Neuronal stem cell (in vitro differentiated cells): ENCODE results near the gene MORN5.
A peak's percentile ranks its signal among the peaks of the same experiment; 100 is the strongest.

Experiments used
- DNase-seq: peaks from one replicate; pipeline ENCODE4 v3.0.0-alpha.2; 2013; ENCODE audit warnings: low spot score
- H2AFZ ChIP-seq: one replicate; pipeline ENCODE4 v1.6.1; 2013; ENCODE audit warnings: mild to moderate bottlenecking, low read length, inconsistent platforms
- H2AK5ac ChIP-seq: 2 replicates; pipeline ENCODE4 v1.6.1; 2013; ENCODE audit warnings: low read depth, mild to moderate bottlenecking, inconsistent platforms, low read length, moderate library complexity, mixed read lengths
- H2BK120ac ChIP-seq: 2 replicates; pipeline ENCODE4 v1.6.1; 2013; ENCODE audit warnings: low read depth, mild to moderate bottlenecking, inconsistent platforms, low read length, moderate library complexity, mixed read lengths
- H2BK12ac ChIP-seq: one replicate; pipeline ENCODE4 v1.6.1; 2013; ENCODE audit warnings: low read length, inconsistent platforms
- H2BK15ac ChIP-seq: 2 replicates; pipeline ENCODE4 v1.6.1; 2013; ENCODE audit warnings: mild to moderate bottlenecking, low read length, inconsistent platforms, mixed read lengths
- H2BK5ac ChIP-seq: one replicate; pipeline ENCODE4 v1.6.1; 2013; ENCODE audit warnings: inconsistent platforms, mild to moderate bottlenecking, low read length, moderate library complexity
- H3K14ac ChIP-seq: one replicate; pipeline ENCODE4 v1.6.1; 2013; ENCODE audit warnings: low read length, inconsistent platforms
- H3K18ac ChIP-seq: 2 replicates; pipeline ENCODE4 v1.6.1; 2013; ENCODE audit warnings: low read length, inconsistent platforms
- H3K23ac ChIP-seq: 2 replicates; pipeline ENCODE4 v1.6.1; 2013; ENCODE audit warnings: low read depth, mild to moderate bottlenecking, mixed read lengths, low read length, inconsistent platforms; ENCODE audit not compliant: poor library complexity
- H3K27ac ChIP-seq: replicated peaks from 3 replicates; pipeline ENCODE4 v1.5.1; 2013; ENCODE audit warnings: low read length, inconsistent platforms
- H3K27me3 ChIP-seq, 3 experiments: 2 replicates each; pipeline ENCODE4 v1.6.1; 2013; ENCODE audit warnings: low read length in 3 of 3, mild to moderate bottlenecking in 2 of 3, inconsistent platforms in 1 of 3, low read depth in 1 of 3, mixed read lengths in 1 of 3, moderate library complexity in 1 of 3; ENCODE audit not compliant: control insufficient read depth in 3 of 3, insufficient read depth in 3 of 3
- H3K36me3 ChIP-seq, 2 donors: replicated peaks in 1 of 2; 2 replicates each; pipeline ENCODE4 v1.6.1; 2013; ENCODE audit warnings: low read length in 2 of 2; ENCODE audit not compliant: control insufficient read depth in 2 of 2, insufficient read depth in 2 of 2
- H3K4ac ChIP-seq: 2 replicates; pipeline ENCODE4 v1.6.1; 2013; ENCODE audit warnings: inconsistent platforms, mild to moderate bottlenecking, low read length, moderate library complexity
- H3K4me1 ChIP-seq, 2 donors: 1 replicate in 1 of 2; 2 replicates in 1 of 2; pipeline ENCODE4 v1.6.1; 2013; ENCODE audit warnings: low read length in 2 of 2, low read depth in 1 of 2; ENCODE audit not compliant: control insufficient read depth in 2 of 2, insufficient read depth in 1 of 2
- H3K4me2 ChIP-seq: one replicate; pipeline ENCODE4 v1.6.1; 2013; ENCODE audit warnings: mild to moderate bottlenecking, low read length, inconsistent platforms; ENCODE audit not compliant: insufficient read depth, poor library complexity, severe bottlenecking
- H3K4me3 ChIP-seq, 2 donors: 2 replicates each; pipeline ENCODE4 v1.5.1; 2013; ENCODE audit warnings: low read length in 2 of 2, mild to moderate bottlenecking in 2 of 2, inconsistent platforms in 1 of 2, moderate library complexity in 1 of 2
- H3K79me1 ChIP-seq: one replicate; pipeline ENCODE4 v1.6.1; 2013; ENCODE audit warnings: low read depth, mild to moderate bottlenecking, inconsistent platforms, low read length, moderate library complexity
- H3K9ac ChIP-seq: one replicate; pipeline ENCODE4 v1.6.1; 2013; ENCODE audit warnings: mild to moderate bottlenecking, low read depth, low read length, inconsistent platforms; ENCODE audit not compliant: poor library complexity
- H3K9me3 ChIP-seq, 2 donors: replicated peaks in 1 of 2; 2 replicates each; pipeline versions ENCODE3 to v1.6.1; 2013; ENCODE audit warnings: low read length in 2 of 2, mild to moderate bottlenecking in 2 of 2, inconsistent platforms in 1 of 2, low read depth in 1 of 2, mixed read lengths in 1 of 2, moderate library complexity in 1 of 2; ENCODE audit not compliant: control insufficient read depth in 2 of 2, insufficient read depth in 1 of 2
- H4K8ac ChIP-seq: one replicate; pipeline ENCODE4 v1.6.1; 2013; ENCODE audit warnings: low read depth, mild to moderate bottlenecking, inconsistent platforms, low read length, moderate library complexity
- H4K91ac ChIP-seq: one replicate; pipeline ENCODE4 v1.6.1; 2013; ENCODE audit warnings: low read length, low read depth, mild to moderate bottlenecking, inconsistent platforms; ENCODE audit not compliant: poor library complexity
- WGBS, 2 donors: extraction: QIAGEN DNeasy Blood & Tissue Kit; methylation state at CpG; one replicate each; pipeline ENCODE4 v1.1.7; 2013; ENCODE audit warnings: missing lambda C conversion rate in 2 of 2, mixed read lengths in 1 of 2; ENCODE audit not compliant: insufficient read length in 2 of 2, insufficient replicate concordance in 1 of 2; ENCODE audit errors: extremely low coverage in 2 of 2; 5-methylcytosine and 5-hydroxymethylcytosine counted together

MORN5 gene

DNA sequence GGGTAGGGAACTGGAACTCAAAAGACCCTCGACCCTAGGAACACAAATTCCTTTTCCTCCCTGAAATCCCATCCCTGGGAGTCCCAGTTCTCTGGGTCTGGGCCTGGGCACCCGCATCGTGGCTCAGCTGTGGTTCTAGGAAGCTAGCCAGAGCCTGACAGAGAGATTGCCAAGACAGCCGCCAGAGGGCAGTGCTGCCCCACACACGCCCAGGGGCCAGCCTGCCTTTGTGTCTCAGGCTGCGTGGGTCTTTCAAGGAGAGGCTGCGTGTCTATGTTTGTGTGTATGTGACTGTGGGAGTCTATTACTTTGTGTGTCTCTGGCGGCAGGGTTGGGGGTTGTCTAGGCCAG is 34.6 kb upstream of the MORN5 start:
- no CpG with 5 or more reads among the region's 8 CpGs for WGBS, 2 donors
- Histone ChIP-seq H3K27me3 (peaks cover 4 to 55% (median 40%) of the 10 kb centered on the region in 3 experiments), H2BK12ac (no peak overlapping the region), H3K18ac (peak overlapping the region; percentile 91), H3K4me1 (peaks cover 8 to 9% of the 10 kb centered on the region in 2 donors), H3K79me1 (no peaks in the 10 kb centered on the region), H3K14ac (no peak overlapping the region), H4K91ac (no peak overlapping the region), H4K8ac (no peak overlapping the region), H3K9ac (no peak overlapping the region), H2BK120ac (no peak overlapping the region), H3K27ac (no peak overlapping the region), H3K4ac (no peak overlapping the region), H3K4me2 (no peak overlapping the region), H2AK5ac (peak overlapping the region; percentile 89), H2AFZ (peak overlapping the region; percentile 80), H3K9me3 (no peaks in the 10 kb centered on the region), H3K23ac (no peak overlapping the region), H2BK15ac (no peak overlapping the region), H3K36me3 (no peaks in the 10 kb centered on the region), H2BK5ac (no peak overlapping the region), H3K4me3 (no peak overlapping the region)
- DNase-seq: peak; percentile 76

DNA sequence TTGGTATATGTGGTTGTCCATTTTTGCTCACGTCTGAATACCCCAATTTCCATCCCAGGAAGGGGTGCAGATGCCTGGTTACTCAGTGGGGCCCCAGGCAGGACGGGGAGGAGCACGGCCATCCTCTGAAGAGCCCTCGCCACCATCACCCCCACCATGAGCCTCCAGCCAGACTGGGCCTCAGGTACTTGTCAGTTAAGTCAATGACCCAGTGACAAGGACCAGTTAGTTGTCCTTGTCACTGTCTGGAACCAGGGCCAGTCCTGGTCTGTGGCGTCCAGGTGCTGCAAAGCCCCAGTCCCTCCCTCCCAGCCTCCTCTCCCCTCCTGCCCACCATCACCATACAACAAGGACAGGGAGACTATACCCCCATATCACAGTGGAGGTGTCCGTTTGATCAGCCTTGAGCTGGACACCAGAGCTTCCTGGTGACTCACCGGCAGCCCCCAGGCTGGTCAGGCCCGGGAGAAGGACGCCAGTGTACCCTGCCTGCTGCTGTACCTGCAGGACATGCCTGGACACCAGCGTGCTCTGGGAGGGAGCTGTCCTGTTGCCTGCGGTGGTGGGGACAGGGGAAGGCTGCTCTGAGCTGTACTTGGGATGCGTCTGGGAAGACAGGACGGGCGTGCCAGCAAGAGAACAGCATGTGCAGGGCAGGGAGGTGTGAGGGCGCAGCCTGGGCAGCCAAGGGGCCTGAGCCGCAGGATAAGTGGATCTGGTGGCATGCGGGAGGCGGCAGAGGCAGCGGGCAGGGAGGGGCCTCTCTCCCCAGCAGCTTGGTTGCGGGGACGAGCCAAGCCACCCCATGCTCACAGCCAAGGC is 34.0 kb upstream of the MORN5 start:
- Histone ChIP-seq H3K9ac (peak overlapping the region; percentile 73), H3K36me3 (no peaks in the 10 kb centered on the region), H2BK120ac (no peak overlapping the region), H3K27me3 (peaks cover 4 to 54% (median 43%) of the 10 kb centered on the region in 3 experiments), H3K14ac (peak overlapping the region; percentile 98), H3K23ac (peak overlapping the region; percentile 91), H3K4me3 (no peak overlapping the region), H3K79me1 (no peaks in the 10 kb centered on the region), H2BK5ac (no peak overlapping the region), H3K4me1 (peaks cover 8 to 9% of the 10 kb centered on the region in 2 donors), H2AFZ (peak overlapping the region; percentile 80), H2BK15ac (peak overlapping the region; percentile 95), H3K4me2 (no peak overlapping the region), H3K9me3 (no peaks in the 10 kb centered on the region), H3K4ac (no peak overlapping the region), H3K27ac (no peak overlapping the region), H4K8ac (peak overlapping the region; percentile 19), H4K91ac (peak overlapping the region; percentile 76), H2AK5ac (peak overlapping the region; percentile 89), H3K18ac (peak overlapping the region; percentile 91), H2BK12ac (peak overlapping the region; percentile 59)
- no peak for DNase-seq
- WGBS, 2 donors: no CpG with 5 or more reads among the region's 21 CpGs

DNA sequence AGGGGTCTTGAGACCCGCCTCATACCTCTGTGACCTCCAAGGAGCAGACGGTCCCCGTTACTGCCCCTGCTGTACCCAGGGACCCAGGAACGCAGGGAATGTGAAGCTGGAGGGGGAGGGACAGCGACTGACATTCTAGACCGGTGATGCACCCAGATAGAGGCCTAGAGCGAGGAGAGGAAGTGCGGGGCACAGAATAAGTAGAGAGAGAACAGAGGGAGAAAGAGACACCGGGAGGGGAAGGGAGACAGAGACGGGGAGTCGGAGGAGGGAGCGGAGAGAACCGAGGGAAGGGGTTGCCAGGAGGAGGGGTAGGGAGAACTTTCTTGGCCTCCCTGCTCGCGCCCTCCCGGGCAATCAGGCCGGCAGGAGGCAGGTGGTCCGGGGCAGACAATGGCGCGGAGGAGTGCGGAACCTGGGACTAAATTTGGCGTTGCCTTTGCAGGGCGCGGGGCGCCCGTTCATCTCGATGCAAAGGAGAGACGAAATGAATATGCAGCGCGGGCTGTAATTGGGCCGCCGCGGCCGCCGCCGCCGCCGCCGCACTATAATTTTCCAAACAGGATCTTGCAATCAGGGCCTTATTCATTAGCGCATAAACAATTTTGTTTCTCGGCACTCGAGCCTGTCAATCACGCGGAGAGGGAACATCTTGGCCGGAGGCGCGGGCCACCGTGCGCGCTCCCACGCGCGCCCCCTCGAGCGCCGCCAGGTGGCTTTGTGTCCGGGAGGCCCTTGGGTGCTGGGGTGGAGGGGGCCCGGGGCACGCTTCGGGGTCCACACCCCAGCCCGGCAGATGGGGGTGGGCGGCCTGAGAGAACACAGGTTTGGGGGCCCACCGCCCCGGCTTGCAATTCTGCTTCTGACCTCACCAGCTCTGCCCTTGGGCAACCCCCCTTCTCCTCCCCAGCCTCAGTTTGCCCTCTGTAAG is 33.1 kb upstream of the MORN5 start:
- H2BK5ac ChIP-seq: no peak overlapping the region
- DNase-seq: no peak
- H3K4me3 ChIP-seq: peak overlapping the region in 1 of 2 donors; percentile 4
- H3K79me1 ChIP-seq: no peaks in the 10 kb centered on the region
- H3K23ac ChIP-seq: peak overlapping the region; percentile 91
- no peak overlapping the region for H4K8ac ChIP-seq
- no peak overlapping the region for H4K91ac ChIP-seq
- H3K4me1 ChIP-seq: peaks cover 13 to 15% of the 10 kb centered on the region in 2 donors
- H2BK120ac ChIP-seq: no peak overlapping the region
- H2BK15ac ChIP-seq: no peak overlapping the region
- H3K14ac ChIP-seq: no peak overlapping the region
- no CpG with 5 or more reads among the region's 64 CpGs for WGBS, 2 donors
- no peaks in the 10 kb centered on the region for H3K9me3 ChIP-seq
- H3K36me3 ChIP-seq: no peaks in the 10 kb centered on the region
- peak overlapping the region; percentile 67 for H3K4me2 ChIP-seq
- H3K9ac ChIP-seq: peak overlapping the region; percentile 73
- no peak overlapping the region for H3K4ac ChIP-seq
- H2AFZ ChIP-seq: peak overlapping the region; percentile 80
- H3K18ac ChIP-seq: peak overlapping the region; percentile 91
- peaks cover 4 to 63% (median 51%) of the 10 kb centered on the region in 3 experiments for H3K27me3 ChIP-seq
- peak overlapping the region; percentile 59 for H2BK12ac ChIP-seq
- H2AK5ac ChIP-seq: peak overlapping the region; percentile 89
- H3K27ac ChIP-seq: no peak overlapping the region

DNA sequence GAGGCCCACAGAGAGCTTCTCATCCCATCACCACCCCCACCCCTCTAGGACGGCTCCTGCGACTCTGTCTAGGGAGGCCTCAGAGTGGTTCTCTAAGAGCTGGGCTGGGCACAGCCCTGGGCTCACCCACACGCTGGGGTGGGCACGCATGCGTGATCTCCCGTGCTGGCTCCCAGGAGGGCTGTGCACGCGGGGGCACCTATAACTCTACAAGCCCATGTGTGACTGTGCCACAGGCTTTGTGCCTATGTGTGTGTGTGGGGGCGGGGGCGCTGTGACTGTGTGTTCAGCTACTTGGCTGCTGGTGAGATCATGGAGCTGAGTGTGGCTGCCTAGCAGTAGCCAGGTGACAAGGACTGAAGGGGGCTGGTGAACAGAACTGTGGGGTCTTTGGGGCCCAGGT is 32.3 kb upstream of the MORN5 start:
- H2AFZ ChIP-seq: no peak overlapping the region
- H3K9ac ChIP-seq: peak overlapping the region; percentile 68
- H2BK12ac ChIP-seq: no peak overlapping the region
- H3K14ac ChIP-seq: peak overlapping the region; percentile 65
- no peak overlapping the region for H2BK5ac ChIP-seq
- H3K9me3 ChIP-seq: no peaks in the 10 kb centered on the region
- H3K4me1 ChIP-seq: peaks cover 17 to 20% of the 10 kb centered on the region in 2 donors
- H3K4me3 ChIP-seq: no peak overlapping the region
- peaks cover 4 to 70% (median 58%) of the 10 kb centered on the region in 3 experiments for H3K27me3 ChIP-seq
- no peaks in the 10 kb centered on the region for H3K36me3 ChIP-seq
- H3K4ac ChIP-seq: no peak overlapping the region
- H3K18ac ChIP-seq: peak overlapping the region; percentile 42
- no peak overlapping the region for H2BK15ac ChIP-seq
- H2AK5ac ChIP-seq: peak overlapping the region; percentile 25
- no peak overlapping the region for H3K4me2 ChIP-seq
- H4K8ac ChIP-seq: no peak overlapping the region
- no peak overlapping the region for H2BK120ac ChIP-seq
- peak overlapping the region; percentile 86 for H3K23ac ChIP-seq
- DNase-seq: no peak
- no peaks in the 10 kb centered on the region for H3K79me1 ChIP-seq
- no peak overlapping the region for H3K27ac ChIP-seq
- no peak overlapping the region for H4K91ac ChIP-seq
- WGBS, 2 donors: no CpG with 5 or more reads among the region's 10 CpGs
